Measurements from ENCODE around the gene RHOA.

DNA sequence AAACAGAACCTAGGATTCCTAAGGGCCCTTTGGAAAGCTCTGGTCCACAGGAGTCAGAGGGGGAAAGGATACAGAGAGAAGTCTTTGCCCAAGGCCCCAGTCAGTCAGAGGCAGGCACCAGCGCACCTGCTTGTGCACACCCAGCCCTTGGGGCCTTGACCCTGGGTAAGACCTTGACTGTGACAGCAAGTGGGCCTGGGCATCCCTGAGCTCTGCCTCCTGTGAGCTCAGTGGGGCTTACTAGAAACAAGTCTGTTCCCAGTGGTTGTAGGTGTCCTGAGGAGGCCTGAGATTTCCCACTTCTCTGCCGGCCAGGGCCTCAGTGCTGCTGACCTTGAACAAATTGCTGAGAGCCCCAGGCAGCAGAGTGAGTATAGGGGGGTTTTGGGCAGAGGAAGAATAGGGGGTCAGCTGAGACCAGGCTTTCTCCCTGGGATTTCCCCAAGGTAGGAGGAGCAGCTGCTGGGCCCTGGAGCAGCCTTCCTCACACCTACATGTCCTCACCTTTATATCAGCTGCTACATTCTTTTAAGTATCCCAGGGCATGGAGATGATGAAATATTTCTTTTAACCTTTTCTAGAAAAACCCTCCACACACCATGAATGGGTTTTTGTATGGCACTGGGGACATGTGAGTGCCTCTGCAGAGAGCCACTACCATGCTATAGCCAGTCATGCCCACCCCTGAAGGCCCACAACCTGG, 48.6 kb upstream of the RHOA start:
- TF ChIP-seq, protein P1, sequence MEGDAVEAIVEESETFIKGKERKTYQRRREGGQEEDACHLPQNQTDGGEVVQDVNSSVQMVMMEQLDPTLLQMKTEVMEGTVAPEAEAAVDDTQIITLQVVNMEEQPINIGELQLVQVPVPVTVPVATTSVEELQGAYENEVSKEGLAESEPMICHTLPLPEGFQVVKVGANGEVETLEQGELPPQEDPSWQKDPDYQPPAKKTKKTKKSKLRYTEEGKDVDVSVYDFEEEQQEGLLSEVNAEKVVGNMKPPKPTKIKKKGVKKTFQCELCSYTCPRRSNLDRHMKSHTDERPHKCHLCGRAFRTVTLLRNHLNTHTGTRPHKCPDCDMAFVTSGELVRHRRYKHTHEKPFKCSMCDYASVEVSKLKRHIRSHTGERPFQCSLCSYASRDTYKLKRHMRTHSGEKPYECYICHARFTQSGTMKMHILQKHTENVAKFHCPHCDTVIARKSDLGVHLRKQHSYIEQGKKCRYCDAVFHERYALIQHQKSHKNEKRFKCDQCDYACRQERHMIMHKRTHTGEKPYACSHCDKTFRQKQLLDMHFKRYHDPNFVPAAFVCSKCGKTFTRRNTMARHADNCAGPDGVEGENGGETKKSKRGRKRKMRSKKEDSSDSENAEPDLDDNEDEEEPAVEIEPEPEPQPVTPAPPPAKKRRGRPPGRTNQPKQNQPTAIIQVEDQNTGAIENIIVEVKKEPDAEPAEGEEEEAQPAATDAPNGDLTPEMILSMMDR (conservative IDR thresholded peaks at IDR 0.05; ENCODE audit: low read depth, low read length): no peak
- TF ChIP-seq MAFK (IDR thresholded peaks at IDR 0.05; ENCODE audit: low read depth, low read length): no peak

Data from IMR-90 (cell line).